ENCODE results near the gene GRM7. TPM values are rescaled to one million over a fixed set of nuclear protein-coding genes. Genes with fewer than 3 reads are reported as not detected.

The GRM7 gene
- total and polyA plus RNA-seq, 2 donors (not counting 1 experiment from before 2014, with no cell fraction given): not detected

DNA sequence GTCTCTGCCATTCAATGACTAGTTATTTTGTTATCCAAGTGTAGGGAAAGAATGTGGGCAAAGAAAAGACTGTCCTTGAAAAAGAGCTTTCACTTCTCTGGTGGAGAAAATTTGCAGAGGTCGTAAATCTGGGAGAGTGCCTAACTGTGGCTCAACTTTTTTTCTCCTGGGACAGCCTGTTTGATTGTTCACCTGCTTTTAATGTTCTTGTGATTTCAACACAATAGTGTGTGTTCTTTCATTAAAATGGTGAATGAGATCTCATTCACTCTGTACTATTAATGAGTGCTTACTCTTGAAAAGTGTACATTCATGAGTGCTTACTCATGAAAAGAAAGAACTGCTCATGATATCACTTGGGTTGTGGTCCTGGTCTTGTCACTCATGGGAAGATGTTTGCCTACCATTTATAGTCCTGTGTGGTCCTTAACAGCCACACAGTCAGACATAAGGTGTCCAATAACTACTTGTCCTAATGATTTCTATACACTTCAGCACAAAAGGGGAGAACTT lies 567.3 kb downstream of the GRM7 start:
- TF ChIP-seq, protein P1, sequence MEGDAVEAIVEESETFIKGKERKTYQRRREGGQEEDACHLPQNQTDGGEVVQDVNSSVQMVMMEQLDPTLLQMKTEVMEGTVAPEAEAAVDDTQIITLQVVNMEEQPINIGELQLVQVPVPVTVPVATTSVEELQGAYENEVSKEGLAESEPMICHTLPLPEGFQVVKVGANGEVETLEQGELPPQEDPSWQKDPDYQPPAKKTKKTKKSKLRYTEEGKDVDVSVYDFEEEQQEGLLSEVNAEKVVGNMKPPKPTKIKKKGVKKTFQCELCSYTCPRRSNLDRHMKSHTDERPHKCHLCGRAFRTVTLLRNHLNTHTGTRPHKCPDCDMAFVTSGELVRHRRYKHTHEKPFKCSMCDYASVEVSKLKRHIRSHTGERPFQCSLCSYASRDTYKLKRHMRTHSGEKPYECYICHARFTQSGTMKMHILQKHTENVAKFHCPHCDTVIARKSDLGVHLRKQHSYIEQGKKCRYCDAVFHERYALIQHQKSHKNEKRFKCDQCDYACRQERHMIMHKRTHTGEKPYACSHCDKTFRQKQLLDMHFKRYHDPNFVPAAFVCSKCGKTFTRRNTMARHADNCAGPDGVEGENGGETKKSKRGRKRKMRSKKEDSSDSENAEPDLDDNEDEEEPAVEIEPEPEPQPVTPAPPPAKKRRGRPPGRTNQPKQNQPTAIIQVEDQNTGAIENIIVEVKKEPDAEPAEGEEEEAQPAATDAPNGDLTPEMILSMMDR (conservative IDR thresholded peaks at IDR 0.05 in 1 of 2, IDR thresholded peaks at IDR 0.05 in 1 of 2; ENCODE audit: low read depth in 1 of 2, low read length in 2 of 2): no peak
- TF ChIP-seq EZH2 (IDR thresholded peaks at IDR 0.05; ENCODE audit: low read length, missing control alignments): no peak
- Histone ChIP-seq H3K9ac (ENCODE audit: insufficient read depth, low read length) (no peak overlapping the region), H3K27me3 (ENCODE audit: control insufficient read depth, insufficient read depth, low read length) (no peaks in the 10 kb centered on the region), H3K79me2 (ENCODE audit: control insufficient read depth, insufficient read depth, low read length) (no peaks in the 10 kb centered on the region), H3K9me3 (ENCODE audit: control insufficient read depth, insufficient read depth, low read depth, low read length) (no peaks in the 10 kb centered on the region), H2AFZ (ENCODE audit: low read length) (no peak overlapping the region), H3K4me1 (ENCODE audit: control insufficient read depth, extremely low read depth, insufficient read depth, low read length) (no peaks in the 10 kb centered on the region), H4K20me1 (ENCODE audit: control insufficient read depth, extremely low read depth, insufficient read depth, low read length) (no peaks in the 10 kb centered on the region), H3K4me2 (ENCODE audit: extremely low read depth, insufficient read depth, low read length) (no peak overlapping the region), H3K27ac (ENCODE audit: insufficient read depth, low read length) (no peak overlapping the region), H3K36me3 (ENCODE audit: control insufficient read depth, insufficient read depth, low read length) (no peaks in the 10 kb centered on the region), H3K4me3 (replicated peaks in 1 of 4; ENCODE audit: control extremely low read depth in 1 of 4, insufficient read depth in 1 of 4, low read depth in 3 of 4, low read length in 4 of 4) (no peak overlapping the region)
- DNase-seq (ENCODE audit: low read depth in 2 of 2): peak in 1 of 2 donors; percentile 20

DNA sequence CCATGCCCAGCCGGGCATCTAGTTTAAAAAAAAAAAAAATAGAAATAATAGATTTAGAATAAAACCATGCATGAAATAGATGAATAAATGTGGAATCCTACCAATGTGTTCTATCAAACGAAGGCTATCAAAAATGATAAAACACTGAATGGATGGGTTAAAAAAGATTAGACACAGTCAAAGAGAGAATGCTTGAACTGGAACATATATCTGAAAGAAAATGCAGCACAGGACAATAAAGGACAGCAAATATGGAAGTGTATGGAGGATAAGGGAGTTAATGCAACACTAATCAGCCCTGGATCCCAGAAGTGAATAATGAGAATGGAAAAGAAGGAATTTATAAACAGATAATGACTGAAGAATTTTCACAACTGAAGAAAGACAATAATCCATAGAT lies 571.7 kb downstream of the GRM7 start:
- Histone ChIP-seq H3K4me3 (replicated peaks in 1 of 4; ENCODE audit: control extremely low read depth in 1 of 4, insufficient read depth in 1 of 4, low read depth in 3 of 4, low read length in 4 of 4) (no peak overlapping the region), H3K9ac (ENCODE audit: insufficient read depth, low read length) (no peak overlapping the region), H3K27me3 (ENCODE audit: control insufficient read depth, insufficient read depth, low read length) (no peaks in the 10 kb centered on the region), H3K36me3 (ENCODE audit: control insufficient read depth, insufficient read depth, low read length) (no peaks in the 10 kb centered on the region), H4K20me1 (ENCODE audit: control insufficient read depth, extremely low read depth, insufficient read depth, low read length) (no peaks in the 10 kb centered on the region), H3K9me3 (ENCODE audit: control insufficient read depth, insufficient read depth, low read depth, low read length) (no peaks in the 10 kb centered on the region), H3K27ac (ENCODE audit: insufficient read depth, low read length) (no peak overlapping the region), H2AFZ (ENCODE audit: low read length) (no peak overlapping the region), H3K4me2 (ENCODE audit: extremely low read depth, insufficient read depth, low read length) (no peak overlapping the region), H3K4me1 (ENCODE audit: control insufficient read depth, extremely low read depth, insufficient read depth, low read length) (no peaks in the 10 kb centered on the region), H3K79me2 (ENCODE audit: control insufficient read depth, insufficient read depth, low read length) (no peaks in the 10 kb centered on the region)
- DNase-seq (ENCODE audit: low read depth in 2 of 2): no peak
- TF ChIP-seq, protein P1 (conservative IDR thresholded peaks at IDR 0.05 in 1 of 2, IDR thresholded peaks at IDR 0.05 in 1 of 2; ENCODE audit: low read depth in 1 of 2, low read length in 2 of 2): no peak
- TF ChIP-seq EZH2 (IDR thresholded peaks at IDR 0.05; ENCODE audit: low read length, missing control alignments): no peak

DNA sequence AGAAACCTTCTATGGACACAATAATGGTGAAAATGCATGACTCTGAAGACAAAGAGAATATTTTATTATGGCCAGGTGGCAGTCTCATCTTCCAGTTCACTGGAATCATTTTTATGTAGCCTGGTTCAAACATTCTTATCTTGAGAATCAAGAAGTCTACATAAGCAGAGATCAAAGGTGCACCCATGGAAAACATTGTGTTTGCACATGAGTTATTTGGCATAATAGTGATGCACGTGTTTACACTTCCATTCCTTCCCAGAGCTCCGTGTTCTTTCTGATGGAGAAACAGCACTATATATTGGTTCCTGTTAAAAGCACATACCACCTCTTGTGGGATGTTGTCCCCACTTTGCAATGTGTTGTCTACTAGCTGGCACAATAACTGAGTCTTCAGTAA lies 572.2 kb downstream of the GRM7 start:
- Histone ChIP-seq H4K20me1 (ENCODE audit: control insufficient read depth, extremely low read depth, insufficient read depth, low read length) (no peaks in the 10 kb centered on the region), H3K36me3 (ENCODE audit: control insufficient read depth, insufficient read depth, low read length) (no peaks in the 10 kb centered on the region), H3K4me3 (replicated peaks in 1 of 4; ENCODE audit: control extremely low read depth in 1 of 4, insufficient read depth in 1 of 4, low read depth in 3 of 4, low read length in 4 of 4) (no peak overlapping the region), H3K4me2 (ENCODE audit: extremely low read depth, insufficient read depth, low read length) (no peak overlapping the region), H3K9ac (ENCODE audit: insufficient read depth, low read length) (no peak overlapping the region), H3K9me3 (ENCODE audit: control insufficient read depth, insufficient read depth, low read depth, low read length) (no peaks in the 10 kb centered on the region), H2AFZ (ENCODE audit: low read length) (no peak overlapping the region), H3K4me1 (ENCODE audit: control insufficient read depth, extremely low read depth, insufficient read depth, low read length) (no peaks in the 10 kb centered on the region), H3K27ac (ENCODE audit: insufficient read depth, low read length) (no peak overlapping the region), H3K27me3 (ENCODE audit: control insufficient read depth, insufficient read depth, low read length) (no peaks in the 10 kb centered on the region), H3K79me2 (ENCODE audit: control insufficient read depth, insufficient read depth, low read length) (no peaks in the 10 kb centered on the region)
- no peak for DNase-seq (ENCODE audit: low read depth in 2 of 2)
- TF ChIP-seq EZH2 (IDR thresholded peaks at IDR 0.05; ENCODE audit: low read length, missing control alignments): no peak
- TF ChIP-seq, protein P1 (conservative IDR thresholded peaks at IDR 0.05 in 1 of 2, IDR thresholded peaks at IDR 0.05 in 1 of 2; ENCODE audit: low read depth in 1 of 2, low read length in 2 of 2): no peak
